Endothelial cell of umbilical vein (primary cell): ENCODE results near the gene HPCAL4.

Experiments
- EZH2 ChIP-seq: IDR thresholded peaks from 2 replicates; pipeline ENCODE4 v1.6.1; 2012; ENCODE audit warnings: borderline replicate concordance, low read depth, mild to moderate bottlenecking, moderate library complexity, low read length, inconsistent platforms; ENCODE audit not compliant: severe bottlenecking
- GATA2 ChIP-seq: IDR thresholded peaks from 2 replicates; pipeline ENCODE4 v1.7.0; 2011; ENCODE audit warnings: low read depth, mild to moderate bottlenecking, moderate library complexity, mixed read lengths, low read length; ENCODE audit not compliant: insufficient read length, insufficient read depth
- JUN ChIP-seq: IDR thresholded peaks from 2 replicates; pipeline ENCODE4 v1.6.1; 2011; ENCODE audit warnings: borderline replicate concordance, low read depth; ENCODE audit not compliant: insufficient read length, insufficient read depth
- MYC ChIP-seq: IDR thresholded peaks from one replicate; pipeline ENCODE4 v1.6.1; 2011; ENCODE audit warnings: mild to moderate bottlenecking, low read depth, low read length
- POLR2A ChIP-seq: IDR thresholded peaks from 2 replicates; pipeline ENCODE4 v1.6.1; 2012; ENCODE audit warnings: low read depth, mild to moderate bottlenecking, control low read depth, low read length
- POLR2AphosphoS5 ChIP-seq: IDR thresholded peaks from 2 replicates; pipeline ENCODE4 v1.6.1; 2012; ENCODE audit warnings: low read depth, mild to moderate bottlenecking, control low read depth, low read length, moderate library complexity; ENCODE audit not compliant: insufficient read depth
- TF ChIP-seq, protein P1 (sequence below), 2 donors: IDR thresholded peaks; 1 replicate in 1 of 2; 2 replicates in 1 of 2; pipeline ENCODE4 v1.5.1; 2011; ENCODE audit warnings: low read length in 2 of 2, mild to moderate bottlenecking in 2 of 2, moderate library complexity in 2 of 2, control low read depth in 1 of 2, inconsistent platforms in 1 of 2, low read depth in 1 of 2; ENCODE audit not compliant: insufficient read depth in 1 of 2; ENCODE audit errors: extremely low read depth in 1 of 2
- TF ChIP-seq, protein P2 (sequence below): IDR thresholded peaks from 2 replicates; pipeline ENCODE4 v1.6.1; 2011; ENCODE audit not compliant: insufficient read depth, insufficient read length

DNA sequence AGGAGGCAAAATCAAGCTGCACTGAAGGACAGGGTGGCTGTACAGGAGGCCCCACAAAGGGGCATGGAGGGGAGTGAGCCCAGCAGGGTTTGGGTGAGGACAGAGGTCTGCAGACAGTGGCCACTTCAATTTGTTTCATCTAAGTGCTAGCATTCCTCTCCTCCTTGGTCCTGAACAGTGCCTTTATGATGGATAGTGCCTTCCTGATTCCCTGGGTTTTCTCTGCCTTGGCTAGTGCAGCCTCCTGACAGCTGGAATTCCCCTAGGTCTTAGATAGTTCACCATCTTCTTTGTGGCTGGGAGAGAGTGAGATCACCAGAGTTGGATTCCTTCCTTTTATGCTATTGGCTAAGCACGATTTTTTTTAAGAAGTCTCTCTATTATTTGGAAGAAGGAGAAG lies 3.8 kb upstream of the HPCAL4 start:
- TF ChIP-seq, protein P1, sequence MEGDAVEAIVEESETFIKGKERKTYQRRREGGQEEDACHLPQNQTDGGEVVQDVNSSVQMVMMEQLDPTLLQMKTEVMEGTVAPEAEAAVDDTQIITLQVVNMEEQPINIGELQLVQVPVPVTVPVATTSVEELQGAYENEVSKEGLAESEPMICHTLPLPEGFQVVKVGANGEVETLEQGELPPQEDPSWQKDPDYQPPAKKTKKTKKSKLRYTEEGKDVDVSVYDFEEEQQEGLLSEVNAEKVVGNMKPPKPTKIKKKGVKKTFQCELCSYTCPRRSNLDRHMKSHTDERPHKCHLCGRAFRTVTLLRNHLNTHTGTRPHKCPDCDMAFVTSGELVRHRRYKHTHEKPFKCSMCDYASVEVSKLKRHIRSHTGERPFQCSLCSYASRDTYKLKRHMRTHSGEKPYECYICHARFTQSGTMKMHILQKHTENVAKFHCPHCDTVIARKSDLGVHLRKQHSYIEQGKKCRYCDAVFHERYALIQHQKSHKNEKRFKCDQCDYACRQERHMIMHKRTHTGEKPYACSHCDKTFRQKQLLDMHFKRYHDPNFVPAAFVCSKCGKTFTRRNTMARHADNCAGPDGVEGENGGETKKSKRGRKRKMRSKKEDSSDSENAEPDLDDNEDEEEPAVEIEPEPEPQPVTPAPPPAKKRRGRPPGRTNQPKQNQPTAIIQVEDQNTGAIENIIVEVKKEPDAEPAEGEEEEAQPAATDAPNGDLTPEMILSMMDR (IDR thresholded peaks at IDR 0.05; ENCODE audit: extremely low read depth in 1 of 2, insufficient read depth in 1 of 2, low read depth in 1 of 2, low read length in 2 of 2) = no peak
- TF ChIP-seq, protein P2, sequence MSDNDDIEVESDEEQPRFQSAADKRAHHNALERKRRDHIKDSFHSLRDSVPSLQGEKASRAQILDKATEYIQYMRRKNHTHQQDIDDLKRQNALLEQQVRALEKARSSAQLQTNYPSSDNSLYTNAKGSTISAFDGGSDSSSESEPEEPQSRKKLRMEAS = no peak
- TF ChIP-seq POLR2A (no peak), POLR2AphosphoS5 (no peak), JUN (no peak), EZH2 (no peak), GATA2 (no peak), MYC (no peak)
